ENCODE results near the gene DNAH17. TPM values are rescaled to one million over a fixed set of nuclear protein-coding genes. Genes with fewer than 3 reads are reported as not detected.

The DNAH17 gene
- polyA plus RNA-seq, 2 donors = 0.02 to 0.11 TPM

GRCh38 chr17:78495634-78496033 lies 81.6 kb downstream of the DNAH17 start:
- 86 to 89% methylated on average over 14 of the region's 14 CpGs for WGBS, 2 donors
- no peaks in the 10 kb centered on the region for H3K27me3 ChIP-seq (ENCODE audit: control insufficient read depth in 1 of 2, insufficient read depth in 2 of 2, low read length in 2 of 2)
- no peaks in the 10 kb centered on the region for H3K4me1 ChIP-seq (ENCODE audit: control insufficient read depth in 2 of 2, insufficient read depth in 2 of 2, low read length in 1 of 2)
- no peaks in the 10 kb centered on the region for H3K36me3 ChIP-seq (ENCODE audit: control insufficient read depth in 2 of 2, insufficient read depth in 2 of 2, low read length in 1 of 2)
- no peak overlapping the region for H3K4me3 ChIP-seq (ENCODE audit: low read depth in 1 of 2, low read length in 2 of 2)
- H3K9me3 ChIP-seq (ENCODE audit: control insufficient read depth in 2 of 2, insufficient read depth in 1 of 2, low read depth in 1 of 2, low read length in 1 of 2) = no peaks in the 10 kb centered on the region
- no peak overlapping the region for H3K27ac ChIP-seq (ENCODE audit: low read depth in 2 of 2, low read length in 1 of 2)

GRCh38 chr17:78494696-78495330 lies 82.4 kb downstream of the DNAH17 start:
- Histone ChIP-seq H3K27ac (ENCODE audit: low read depth in 2 of 2, low read length in 1 of 2) (no peak overlapping the region), H3K9me3 (ENCODE audit: control insufficient read depth in 2 of 2, insufficient read depth in 1 of 2, low read depth in 1 of 2, low read length in 1 of 2) (no peaks in the 10 kb centered on the region), H3K36me3 (ENCODE audit: control insufficient read depth in 2 of 2, insufficient read depth in 2 of 2, low read length in 1 of 2) (no peaks in the 10 kb centered on the region), H3K27me3 (ENCODE audit: control insufficient read depth in 1 of 2, insufficient read depth in 2 of 2, low read length in 2 of 2) (no peaks in the 10 kb centered on the region), H3K4me3 (ENCODE audit: low read depth in 1 of 2, low read length in 2 of 2) (no peak overlapping the region), H3K4me1 (ENCODE audit: control insufficient read depth in 2 of 2, insufficient read depth in 2 of 2, low read length in 1 of 2) (no peaks in the 10 kb centered on the region)
- 89 to 93% methylated on average over 22 of the region's 22 CpGs for WGBS, 2 donors

GRCh38 chr17:78493853-78494695 lies 83.1 kb downstream of the DNAH17 start:
- H3K36me3 ChIP-seq (ENCODE audit: control insufficient read depth in 2 of 2, insufficient read depth in 2 of 2, low read length in 1 of 2) = no peaks in the 10 kb centered on the region
- H3K4me3 ChIP-seq (ENCODE audit: low read depth in 1 of 2, low read length in 2 of 2) = no peak overlapping the region
- H3K27me3 ChIP-seq (ENCODE audit: control insufficient read depth in 1 of 2, insufficient read depth in 2 of 2, low read length in 2 of 2) = no peaks in the 10 kb centered on the region
- 75 to 82% methylated on average over 41 to 42 of the region's 42 CpGs for WGBS, 2 donors
- H3K9me3 ChIP-seq (ENCODE audit: control insufficient read depth in 2 of 2, insufficient read depth in 1 of 2, low read depth in 1 of 2, low read length in 1 of 2) = no peaks in the 10 kb centered on the region
- no peaks in the 10 kb centered on the region for H3K4me1 ChIP-seq (ENCODE audit: control insufficient read depth in 2 of 2, insufficient read depth in 2 of 2, low read length in 1 of 2)
- H3K27ac ChIP-seq (ENCODE audit: low read depth in 2 of 2, low read length in 1 of 2) = no peak overlapping the region

GRCh38 chr17:78493450-78493849 lies 83.7 kb downstream of the DNAH17 start:
- H3K27me3 ChIP-seq (ENCODE audit: control insufficient read depth in 1 of 2, insufficient read depth in 2 of 2, low read length in 2 of 2) = no peaks in the 10 kb centered on the region
- WGBS, 2 donors = 70 to 83% methylated on average over 9 of the region's 9 CpGs
- H3K4me3 ChIP-seq (ENCODE audit: low read depth in 1 of 2, low read length in 2 of 2) = no peak overlapping the region
- H3K27ac ChIP-seq (ENCODE audit: low read depth in 2 of 2, low read length in 1 of 2) = no peak overlapping the region
- no peaks in the 10 kb centered on the region for H3K9me3 ChIP-seq (ENCODE audit: control insufficient read depth in 2 of 2, insufficient read depth in 1 of 2, low read depth in 1 of 2, low read length in 1 of 2)
- no peaks in the 10 kb centered on the region for H3K4me1 ChIP-seq (ENCODE audit: control insufficient read depth in 2 of 2, insufficient read depth in 2 of 2, low read length in 1 of 2)
- no peaks in the 10 kb centered on the region for H3K36me3 ChIP-seq (ENCODE audit: control insufficient read depth in 2 of 2, insufficient read depth in 2 of 2, low read length in 1 of 2)

- Histone ChIP-seq H3K27me3 (ENCODE audit: control insufficient read depth in 1 of 2, insufficient read depth in 2 of 2, low read length in 2 of 2) (no peaks in the 10 kb centered on the region), H3K4me1 (ENCODE audit: control insufficient read depth in 2 of 2, insufficient read depth in 2 of 2, low read length in 1 of 2) (no peaks in the 10 kb centered on the region), H3K36me3 (ENCODE audit: control insufficient read depth in 2 of 2, insufficient read depth in 2 of 2, low read length in 1 of 2) (no peaks in the 10 kb centered on the region), H3K27ac (ENCODE audit: low read depth in 2 of 2, low read length in 1 of 2) (no peak overlapping the region), H3K9me3 (ENCODE audit: control insufficient read depth in 2 of 2, insufficient read depth in 1 of 2, low read depth in 1 of 2, low read length in 1 of 2) (no peaks in the 10 kb centered on the region), H3K4me3 (ENCODE audit: low read depth in 1 of 2, low read length in 2 of 2) (no peak overlapping the region)
- 88 to 89% methylated on average over 26 of the region's 26 CpGs for WGBS, 2 donors
These were observed 84.9 kb downstream of the DNAH17 start for GRCh38 chr17:78492116-78492799.

GRCh38 chr17:78491236-78492115 lies 85.7 kb downstream of the DNAH17 start:
- Histone ChIP-seq H3K27ac (ENCODE audit: low read depth in 2 of 2, low read length in 1 of 2) (no peak overlapping the region), H3K4me3 (ENCODE audit: low read depth in 1 of 2, low read length in 2 of 2) (no peak overlapping the region), H3K4me1 (ENCODE audit: control insufficient read depth in 2 of 2, insufficient read depth in 2 of 2, low read length in 1 of 2) (no peaks in the 10 kb centered on the region), H3K36me3 (ENCODE audit: control insufficient read depth in 2 of 2, insufficient read depth in 2 of 2, low read length in 1 of 2) (no peaks in the 10 kb centered on the region), H3K9me3 (ENCODE audit: control insufficient read depth in 2 of 2, insufficient read depth in 1 of 2, low read depth in 1 of 2, low read length in 1 of 2) (no peaks in the 10 kb centered on the region), H3K27me3 (ENCODE audit: control insufficient read depth in 1 of 2, insufficient read depth in 2 of 2, low read length in 2 of 2) (no peaks in the 10 kb centered on the region)
- WGBS, 2 donors = 92 to 93% methylated on average over 31 of the region's 31 CpGs

- Histone ChIP-seq H3K4me3 (ENCODE audit: low read depth in 1 of 2, low read length in 2 of 2) (no peak overlapping the region), H3K4me1 (ENCODE audit: control insufficient read depth in 2 of 2, insufficient read depth in 2 of 2, low read length in 1 of 2) (no peaks in the 10 kb centered on the region), H3K27me3 (ENCODE audit: control insufficient read depth in 1 of 2, insufficient read depth in 2 of 2, low read length in 2 of 2) (no peaks in the 10 kb centered on the region), H3K9me3 (ENCODE audit: control insufficient read depth in 2 of 2, insufficient read depth in 1 of 2, low read depth in 1 of 2, low read length in 1 of 2) (no peaks in the 10 kb centered on the region), H3K27ac (ENCODE audit: low read depth in 2 of 2, low read length in 1 of 2) (no peak overlapping the region), H3K36me3 (ENCODE audit: control insufficient read depth in 2 of 2, insufficient read depth in 2 of 2, low read length in 1 of 2) (no peaks in the 10 kb centered on the region)
- 87 to 91% methylated on average over 15 of the region's 15 CpGs for WGBS, 2 donors
These were observed 86.5 kb downstream of the DNAH17 start for GRCh38 chr17:78490673-78491072.

- no peak overlapping the region for H3K27ac ChIP-seq (ENCODE audit: low read depth in 2 of 2, low read length in 1 of 2)
- H3K9me3 ChIP-seq (ENCODE audit: control insufficient read depth in 2 of 2, insufficient read depth in 1 of 2, low read depth in 1 of 2, low read length in 1 of 2) = no peaks in the 10 kb centered on the region
- no peaks in the 10 kb centered on the region for H3K4me1 ChIP-seq (ENCODE audit: control insufficient read depth in 2 of 2, insufficient read depth in 2 of 2, low read length in 1 of 2)
- no peaks in the 10 kb centered on the region for H3K36me3 ChIP-seq (ENCODE audit: control insufficient read depth in 2 of 2, insufficient read depth in 2 of 2, low read length in 1 of 2)
- no peaks in the 10 kb centered on the region for H3K27me3 ChIP-seq (ENCODE audit: control insufficient read depth in 1 of 2, insufficient read depth in 2 of 2, low read length in 2 of 2)
- WGBS, 2 donors = 80 to 83% methylated on average over 10 of the region's 10 CpGs
- no peak overlapping the region for H3K4me3 ChIP-seq (ENCODE audit: low read depth in 1 of 2, low read length in 2 of 2)
These were observed 87.0 kb downstream of the DNAH17 start for GRCh38 chr17:78490156-78490555.

Data from esophagus (tissue), 2 donors.